ENCODE measurements around the gene GPRIN2. TPM values are rescaled to one million over a fixed set of nuclear protein-coding genes. Genes with fewer than 3 reads are reported as not detected.

GPRIN2 gene
- total RNA-seq, 4 donors from 2014 or later = 0.46 to 0.50 TPM; not detected in 2

GRCh38 chr10:46543466-46544377 lies 12.7 kb downstream of the GPRIN2 start:
- no peak for ATAC-seq (ENCODE audit: low FRiP score)
- DNase-seq (ENCODE audit: low spot score) = peak; percentile 12
- no peak for TF ChIP-seq CTCF (IDR thresholded peaks at IDR 0.05)

- ATAC-seq (ENCODE audit: low FRiP score) (no peak), DNase-seq (ENCODE audit: low spot score) (peak; percentile 20)
- TF ChIP-seq CTCF (IDR thresholded peaks at IDR 0.05) = no peak
These were observed 13.6 kb downstream of the GPRIN2 start for GRCh38 chr10:46542567-46543465.

DNA sequence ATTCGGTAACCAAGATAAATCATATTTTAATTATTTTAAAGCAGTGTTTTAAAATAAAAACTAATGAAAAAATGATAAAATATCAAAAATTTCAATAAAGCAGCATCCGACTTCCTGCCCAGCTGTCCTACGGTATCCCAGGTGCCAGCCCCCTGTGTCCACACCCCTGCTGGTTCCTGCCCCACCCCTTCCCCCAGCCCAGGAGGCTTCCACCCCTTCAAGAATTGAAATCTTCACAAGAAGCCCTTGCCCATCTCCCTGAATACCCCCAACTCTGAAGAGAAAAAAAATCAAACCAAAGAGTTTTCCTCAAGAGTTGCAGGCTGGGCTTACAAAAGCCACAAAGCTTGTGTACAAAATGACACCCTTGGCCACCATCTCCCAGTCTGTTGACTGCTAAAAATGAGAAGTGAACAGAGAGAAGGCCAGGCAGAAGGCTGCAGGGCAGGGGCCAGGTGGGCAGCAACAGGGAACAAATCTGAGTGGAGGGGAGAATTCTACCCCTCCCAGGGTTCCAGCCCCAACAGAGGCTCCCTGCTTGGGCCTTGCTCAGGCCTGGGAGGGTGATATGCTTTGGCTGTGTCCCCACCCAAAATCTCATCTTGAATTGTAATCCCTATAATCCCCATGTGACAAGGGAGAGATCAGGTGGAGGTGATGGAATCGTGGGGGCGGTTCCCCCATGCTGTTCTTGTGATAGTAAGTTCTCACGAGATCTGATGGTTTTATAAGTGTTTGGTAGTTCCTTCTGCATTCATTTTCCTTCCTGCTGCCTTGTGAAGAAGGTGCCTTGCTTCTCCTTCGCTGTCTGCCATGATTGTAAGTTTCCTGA lies 14.5 kb downstream of the GPRIN2 start:
- ATAC-seq (ENCODE audit: low FRiP score) = no peak
- TF ChIP-seq CTCF (IDR thresholded peaks at IDR 0.05) = no peak
- DNase-seq (ENCODE audit: low spot score) = peak; percentile 22

DNA sequence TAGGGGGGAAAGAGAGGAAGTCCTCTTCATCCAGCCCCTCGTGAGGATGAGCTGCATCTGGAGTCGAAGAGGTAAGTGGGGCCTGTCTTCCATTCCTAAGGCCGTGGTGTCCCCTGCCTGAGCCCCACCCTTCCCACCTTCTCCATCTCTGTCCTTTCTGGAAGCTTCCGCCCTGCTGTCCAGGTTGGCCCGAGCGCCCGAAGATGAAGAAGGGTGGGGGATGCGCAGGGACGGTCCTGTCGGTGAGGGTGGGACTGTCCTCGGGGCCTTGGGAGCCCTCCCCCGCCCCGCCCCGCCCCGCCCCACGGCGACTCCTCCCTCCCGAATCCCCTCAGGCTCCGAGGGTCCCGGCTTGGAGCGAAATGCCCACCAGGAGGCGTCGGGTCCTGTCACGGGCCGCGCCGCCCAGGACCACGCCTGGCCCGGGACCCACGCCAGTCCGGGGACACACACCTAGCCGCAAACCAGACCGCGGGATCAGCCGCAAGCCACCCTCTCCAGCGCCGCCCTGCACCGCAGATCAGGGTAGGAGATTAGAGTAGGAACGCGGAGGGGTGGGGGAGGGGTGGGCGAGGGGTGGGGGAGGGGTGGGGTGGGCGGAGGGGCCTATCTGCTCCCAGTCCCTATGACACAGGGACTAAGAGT lies 15.3 kb downstream of the GPRIN2 start:
- no peak for TF ChIP-seq CTCF (IDR thresholded peaks at IDR 0.05)
- no peak for ATAC-seq (ENCODE audit: low FRiP score)
- DNase-seq (ENCODE audit: low spot score) = peak; percentile 22

GRCh38 chr10:46540412-46541016 lies 15.9 kb downstream of the GPRIN2 start:
- DNase-seq (ENCODE audit: low spot score) (peak; percentile 14), ATAC-seq (ENCODE audit: low FRiP score) (no peak)
- no peak for TF ChIP-seq CTCF (IDR thresholded peaks at IDR 0.05)

All from omental fat pad (tissue), 4 donors.